Osteoblast (primary cell): ENCODE data around the gene PACSIN2. TPM values are rescaled to one million over a fixed set of nuclear protein-coding genes. Genes with fewer than 3 reads are reported as not detected.
A peak's percentile ranks its signal among the peaks of the same experiment; 100 is the strongest.

Experiments used
- DNase-seq: peaks from one replicate; pipeline ENCODE4 v3.0.0; 2011; ENCODE audit warnings: low spot score, mixed read lengths; ENCODE audit not compliant: insufficient read length; ENCODE audit errors: missing footprints
- H2AFZ ChIP-seq: 2 replicates; pipeline ENCODE4 v1.6.0; 2011; ENCODE audit warnings: mild to moderate bottlenecking, low read length
- H3K27ac ChIP-seq: 2 replicates; pipeline ENCODE4 v1.5.1; 2011; ENCODE audit warnings: mild to moderate bottlenecking, low read depth, low read length, moderate library complexity
- H3K27me3 ChIP-seq: 2 replicates; pipeline ENCODE4 v1.6.0; 2012; ENCODE audit warnings: mild to moderate bottlenecking, control low read depth, inconsistent platforms, low read length, moderate library complexity; ENCODE audit not compliant: insufficient read depth
- H3K36me3 ChIP-seq: 2 replicates; pipeline ENCODE4 v1.5.1; 2011; ENCODE audit warnings: mild to moderate bottlenecking, low read length, control low read depth, moderate library complexity; ENCODE audit not compliant: insufficient read depth
- H3K4me1 ChIP-seq: 2 replicates; pipeline ENCODE4 v1.5.1; 2011; ENCODE audit warnings: mild to moderate bottlenecking, low read length, control low read depth, moderate library complexity; ENCODE audit not compliant: insufficient read depth
- H3K4me2 ChIP-seq: 2 replicates; pipeline ENCODE4 v1.6.0; 2011; ENCODE audit warnings: mild to moderate bottlenecking, low read length; ENCODE audit not compliant: insufficient read depth
- H3K4me3 ChIP-seq: fragments of 200-600 bp; sonication (generic); 3 replicates; pipeline ENCODE4 v1.5.1; 2012; ENCODE audit warnings: mild to moderate bottlenecking, low read length, inconsistent platforms; ENCODE audit not compliant: insufficient read depth
- H3K79me2 ChIP-seq: 2 replicates; pipeline ENCODE4 v1.6.0; 2012; ENCODE audit warnings: mild to moderate bottlenecking, low read length, control low read depth, inconsistent platforms; ENCODE audit not compliant: insufficient read depth
- H3K9me3 ChIP-seq: 2 replicates; pipeline ENCODE4 v1.5.1; 2011; ENCODE audit warnings: low read depth, low read length, control low read depth
- H4K20me1 ChIP-seq: 2 replicates; pipeline ENCODE4 v1.6.0; 2012; ENCODE audit warnings: mild to moderate bottlenecking, low read length, control low read depth; ENCODE audit not compliant: insufficient read depth
- total RNA-seq: library from RNA; depleted of rRNA; stranded (reverse); fragments of >200 nt; gene quantifications from 2 replicates; pipeline ENCODE4 v1.2.3, GENCODE V29; 2012
- TF ChIP-seq, protein P1 (sequence below): IDR thresholded peaks from 2 replicates; pipeline ENCODE4 v1.5.1; 2011; ENCODE audit warnings: mild to moderate bottlenecking, low read depth, low read length, moderate library complexity; ENCODE audit errors: extremely low read depth

The PACSIN2 gene
- total RNA-seq, 1 donor: 38.0 TPM

DNA sequence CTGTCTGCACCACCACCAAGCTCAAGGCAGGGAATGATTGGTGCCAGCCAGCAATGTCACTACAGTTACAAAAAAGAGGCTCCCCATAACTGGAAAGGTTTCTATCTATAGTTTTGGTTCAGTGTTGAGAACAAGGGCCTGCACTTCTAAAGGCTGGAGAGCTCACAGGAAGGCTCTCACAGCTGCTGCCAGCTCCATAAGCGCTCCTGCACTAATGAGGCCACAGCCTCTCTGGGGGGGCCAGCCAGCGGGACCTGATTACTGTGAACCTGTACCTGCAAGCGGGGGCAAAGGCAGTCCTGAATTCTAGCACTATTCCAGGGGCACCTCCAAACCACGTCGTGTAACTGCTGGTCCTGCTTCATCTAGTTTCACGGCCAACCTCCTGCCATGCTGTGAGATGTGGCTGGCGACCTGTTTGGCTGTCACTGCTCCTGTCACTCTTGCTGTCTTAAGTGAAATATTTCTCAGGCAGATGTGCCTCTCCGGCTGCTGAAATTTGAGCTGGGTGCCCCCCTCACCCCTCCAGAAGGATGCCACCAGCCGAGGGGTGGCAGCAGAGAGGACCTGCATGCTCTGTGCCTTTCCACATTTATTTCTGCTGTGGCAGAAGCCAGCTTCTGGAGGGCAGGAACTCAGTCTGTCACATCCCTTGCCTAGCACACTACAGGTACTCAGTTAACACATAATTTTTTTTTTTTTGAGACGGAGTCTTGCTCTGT is 104.6 kb downstream of the PACSIN2 start:
- no peak overlapping the region for H3K27ac ChIP-seq
- no peak overlapping the region for H3K4me3 ChIP-seq
- no peak overlapping the region for H3K4me2 ChIP-seq
- peak; percentile 52 for DNase-seq
- no peak overlapping the region for H2AFZ ChIP-seq
- peaks cover 78% of the 10 kb centered on the region for H4K20me1 ChIP-seq
- no peaks in the 10 kb centered on the region for H3K9me3 ChIP-seq
- H3K27me3 ChIP-seq: no peaks in the 10 kb centered on the region
- no peaks in the 10 kb centered on the region for H3K4me1 ChIP-seq
- TF ChIP-seq, protein P1, sequence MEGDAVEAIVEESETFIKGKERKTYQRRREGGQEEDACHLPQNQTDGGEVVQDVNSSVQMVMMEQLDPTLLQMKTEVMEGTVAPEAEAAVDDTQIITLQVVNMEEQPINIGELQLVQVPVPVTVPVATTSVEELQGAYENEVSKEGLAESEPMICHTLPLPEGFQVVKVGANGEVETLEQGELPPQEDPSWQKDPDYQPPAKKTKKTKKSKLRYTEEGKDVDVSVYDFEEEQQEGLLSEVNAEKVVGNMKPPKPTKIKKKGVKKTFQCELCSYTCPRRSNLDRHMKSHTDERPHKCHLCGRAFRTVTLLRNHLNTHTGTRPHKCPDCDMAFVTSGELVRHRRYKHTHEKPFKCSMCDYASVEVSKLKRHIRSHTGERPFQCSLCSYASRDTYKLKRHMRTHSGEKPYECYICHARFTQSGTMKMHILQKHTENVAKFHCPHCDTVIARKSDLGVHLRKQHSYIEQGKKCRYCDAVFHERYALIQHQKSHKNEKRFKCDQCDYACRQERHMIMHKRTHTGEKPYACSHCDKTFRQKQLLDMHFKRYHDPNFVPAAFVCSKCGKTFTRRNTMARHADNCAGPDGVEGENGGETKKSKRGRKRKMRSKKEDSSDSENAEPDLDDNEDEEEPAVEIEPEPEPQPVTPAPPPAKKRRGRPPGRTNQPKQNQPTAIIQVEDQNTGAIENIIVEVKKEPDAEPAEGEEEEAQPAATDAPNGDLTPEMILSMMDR: no peak
- H3K79me2 ChIP-seq: peaks cover 67% of the 10 kb centered on the region
- peaks cover 29% of the 10 kb centered on the region for H3K36me3 ChIP-seq

DNA sequence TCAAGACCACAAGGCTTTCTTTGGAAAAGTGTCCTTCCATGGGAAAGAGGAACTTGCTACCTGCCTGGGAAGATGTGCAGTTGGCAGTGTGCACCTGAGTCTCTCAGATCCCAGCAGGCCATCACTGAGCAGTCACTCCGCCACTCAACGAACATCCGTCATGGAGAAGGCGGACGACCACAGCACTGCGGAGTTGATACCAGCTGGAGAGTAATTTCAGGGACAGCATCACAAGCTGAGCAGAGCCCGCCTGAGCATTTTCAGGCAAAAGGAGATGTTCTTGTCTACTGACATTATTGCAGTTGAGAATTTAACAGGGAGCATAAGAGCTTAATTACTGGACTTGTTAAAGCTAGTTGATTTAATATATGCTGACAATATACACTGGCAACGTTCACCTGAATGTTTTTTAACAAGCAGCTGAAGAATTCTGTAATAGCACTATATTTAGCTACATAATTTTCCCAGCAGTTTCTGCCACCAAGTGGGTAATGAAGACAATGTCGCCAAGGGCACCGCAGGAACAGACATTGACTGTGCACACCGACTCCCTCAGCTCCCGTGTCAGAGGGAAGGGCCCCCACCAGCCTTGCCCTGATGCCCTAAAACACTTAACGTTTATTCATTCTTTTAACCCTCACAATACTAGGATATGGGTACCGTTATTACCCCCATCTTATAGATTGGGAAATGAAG is 105.4 kb downstream of the PACSIN2 start:
- H4K20me1 ChIP-seq: peaks cover 75% of the 10 kb centered on the region
- peaks cover 66% of the 10 kb centered on the region for H3K79me2 ChIP-seq
- H3K27ac ChIP-seq: no peak overlapping the region

DNA sequence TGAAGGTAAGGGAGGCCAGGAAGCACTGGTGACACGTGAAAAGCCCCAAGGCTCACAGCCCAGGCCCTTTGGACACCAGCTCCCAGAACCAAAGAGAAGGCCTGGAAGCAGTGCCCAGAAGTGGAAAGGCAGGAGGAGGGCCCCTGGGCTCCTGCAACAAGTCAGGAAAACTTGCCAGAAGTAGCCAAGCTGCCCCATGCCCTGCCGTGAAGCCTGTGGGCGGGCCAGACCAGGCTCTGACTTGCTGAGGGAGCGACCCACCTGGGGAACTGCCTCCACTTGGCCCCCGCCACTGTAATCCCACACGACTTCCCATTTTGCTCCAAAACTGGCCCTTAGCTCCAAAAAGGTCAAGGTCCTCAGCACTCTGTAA is 106.6 kb downstream of the PACSIN2 start:
- Histone ChIP-seq H4K20me1 (peaks cover 74% of the 10 kb centered on the region), H3K79me2 (peaks cover 65% of the 10 kb centered on the region)

More for the DNA sequence above, 105.4 kb downstream of the PACSIN2 start:
- H3K9me3 ChIP-seq: no peaks in the 10 kb centered on the region
- H2AFZ ChIP-seq: no peak overlapping the region
- no peak overlapping the region for H3K4me2 ChIP-seq
- no peak overlapping the region for H3K4me3 ChIP-seq
- H3K36me3 ChIP-seq: peaks cover 29% of the 10 kb centered on the region
- no peaks in the 10 kb centered on the region for H3K27me3 ChIP-seq
- H3K4me1 ChIP-seq: no peaks in the 10 kb centered on the region
- TF ChIP-seq, protein P1: no peak
- DNase-seq: peak; percentile 41

More for the DNA sequence above, 106.6 kb downstream of the PACSIN2 start:
- TF ChIP-seq, protein P1: no peak
- no peak overlapping the region for H3K27ac ChIP-seq
- H3K9me3 ChIP-seq: no peaks in the 10 kb centered on the region
- DNase-seq: peak; percentile 30
- H3K4me1 ChIP-seq: no peaks in the 10 kb centered on the region
- H3K27me3 ChIP-seq: no peaks in the 10 kb centered on the region
- no peak overlapping the region for H3K4me2 ChIP-seq
- H3K4me3 ChIP-seq: no peak overlapping the region
- H2AFZ ChIP-seq: no peak overlapping the region
- H3K36me3 ChIP-seq: peaks cover 29% of the 10 kb centered on the region
